ENCODE data around the gene CCDC171.

CCDC171 gene

GRCh38 chr9:16022228-16022627, 469.4 kb downstream of the CCDC171 start:
- DNase-seq (ENCODE audit: low read depth in 1 of 2, low spot score in 1 of 2) = no peak
- no peak overlapping the region for H3K4me3 ChIP-seq (replicated peaks; ENCODE audit: insufficient read depth, low read length)
- H3K27me3 ChIP-seq (ENCODE audit: insufficient read depth, poor library complexity, severe bottlenecking) = no peaks in the 10 kb centered on the region
- TF ChIP-seq GABPA (IDR thresholded peaks at IDR 0.05; ENCODE audit: low read depth) (no peak), POLR2AphosphoS5 (IDR thresholded peaks at IDR 0.05; ENCODE audit: low read depth) (no peak)
- no peak overlapping the region for H3K27ac ChIP-seq (replicated peaks)

DNA sequence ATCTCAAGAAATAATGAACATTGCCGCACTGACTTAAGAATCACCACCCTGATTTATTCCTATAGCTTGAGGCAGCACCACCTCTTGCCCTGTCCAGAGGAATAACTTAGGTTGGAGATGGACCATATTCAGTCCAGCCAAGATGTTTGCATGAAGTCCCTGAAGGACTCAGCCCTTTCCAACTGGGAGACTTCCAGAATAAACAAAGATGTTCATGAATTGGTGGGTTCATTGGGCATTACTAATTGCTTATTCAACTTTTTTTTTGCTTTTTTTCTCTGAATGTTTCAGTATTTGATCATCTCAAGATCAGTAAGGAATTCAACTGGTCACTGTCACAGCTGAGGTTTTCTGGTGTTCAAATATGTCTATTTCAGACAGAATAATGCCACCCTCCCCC, 470.6 kb downstream of the CCDC171 start:
- Histone ChIP-seq H3K4me3 (replicated peaks; ENCODE audit: insufficient read depth, low read length) (no peak overlapping the region), H3K27me3 (ENCODE audit: insufficient read depth, poor library complexity, severe bottlenecking) (no peaks in the 10 kb centered on the region), H3K27ac (replicated peaks) (no peak overlapping the region)
- DNase-seq (ENCODE audit: low read depth in 1 of 2, low spot score in 1 of 2) = no peak
- TF ChIP-seq SPI1 (IDR thresholded peaks at IDR 0.05; ENCODE audit: borderline replicate concordance, low read depth) (no peak), CTCF (IDR thresholded peaks at IDR 0.05; ENCODE audit: insufficient read depth, low read length) (no peak), POLR2AphosphoS5 (IDR thresholded peaks at IDR 0.05; ENCODE audit: low read depth) (no peak), GABPA (IDR thresholded peaks at IDR 0.05; ENCODE audit: low read depth) (no peak), REST (IDR thresholded peaks at IDR 0.05; ENCODE audit: insufficient replicate concordance, low read depth) (no peak)

Data from HL-60 (cell line).